Activated CD4-positive, alpha-beta T cell treated with anti-CD3 and anti-CD28 coated beads, Interleukin-2, amount 50 U/mL, for 4 hours (primary cell): ENCODE data around the gene ACP7.
"Not testable (repeated sequence)": the region's sequence is repeated elsewhere in the genome, so short reads cannot be mapped to it uniquely, and the experiment has no call there.

Experiments used
- DNase-seq, 2 experiments: peaks; one replicate each; pipeline ENCODE4 v3.0.0-alpha.2; 2020

The ACP7 gene

GRCh38 chr19:39133431-39134270 lies 49.5 kb downstream of the ACP7 start:
- DNase-seq = no peak

- DNase-seq = no peak
Observed at GRCh38 chr19:39135701-39136100, 51.5 kb downstream of the ACP7 start.

GRCh38 chr19:39136225-39136940 lies 52.2 kb downstream of the ACP7 start:
- DNase-seq = no peak

- DNase-seq = no peak
Observed at GRCh38 chr19:39137131-39137530, 53.0 kb downstream of the ACP7 start.

- no peak for DNase-seq
Observed at GRCh38 chr19:39138221-39139211, 54.3 kb downstream of the ACP7 start.

GRCh38 chr19:39139305-39139874 lies 55.2 kb downstream of the ACP7 start:
- DNase-seq = no peak

GRCh38 chr19:39139971-39140453 lies 55.8 kb downstream of the ACP7 start:
- DNase-seq = no peak

- DNase-seq = no peak
Observed at GRCh38 chr19:39140594-39140993, 56.4 kb downstream of the ACP7 start.

GRCh38 chr19:39141929-39142328 lies 57.8 kb downstream of the ACP7 start:
- no peak for DNase-seq

- DNase-seq = no peak
Observed at GRCh38 chr19:39142630-39143029, 58.5 kb downstream of the ACP7 start.

GRCh38 chr19:39143757-39144289 lies 59.7 kb downstream of the ACP7 start:
- not testable (repeated sequence) for DNase-seq

GRCh38 chr19:39144290-39145071 lies 60.3 kb downstream of the ACP7 start:
- DNase-seq = no peak

- DNase-seq = no peak
Observed at GRCh38 chr19:39145180-39145953, 61.2 kb downstream of the ACP7 start.

- DNase-seq = no peak
Observed at GRCh38 chr19:39146091-39146490, 61.9 kb downstream of the ACP7 start.

- DNase-seq = no peak
Observed at GRCh38 chr19:39146686-39147450, 62.7 kb downstream of the ACP7 start.

GRCh38 chr19:39147480-39147879 lies 63.3 kb downstream of the ACP7 start:
- DNase-seq = no peak

- DNase-seq = no peak
Observed at GRCh38 chr19:39148939-39149529, 64.9 kb downstream of the ACP7 start.

- DNase-seq = no peak
Observed at GRCh38 chr19:39150235-39150634, 66.1 kb downstream of the ACP7 start.
